WTC11 (cell line): ENCODE measurements around the gene RBPMS2.

ENCODE experiments used
- TF ChIP-seq, protein P1 (sequence below): fragments of 200-600 bp; IDR thresholded peaks from 2 replicates; pipeline ENCODE4 v1.8.0; 2022; ENCODE audit warnings: antibody characterized with exemption
- TF ChIP-seq, protein P2 (sequence below): sonication (generic); formaldehyde crosslinking; conservative IDR thresholded peaks from 2 replicates; pipeline ENCODE4 v1.8.1; 2023; ENCODE audit warnings: mild to moderate bottlenecking, low read depth, missing genetic modification reagents, moderate library complexity

GRCh38 chr15:64739156-64739555, 36.2 kb downstream of the RBPMS2 start:
- TF ChIP-seq, protein P1, sequence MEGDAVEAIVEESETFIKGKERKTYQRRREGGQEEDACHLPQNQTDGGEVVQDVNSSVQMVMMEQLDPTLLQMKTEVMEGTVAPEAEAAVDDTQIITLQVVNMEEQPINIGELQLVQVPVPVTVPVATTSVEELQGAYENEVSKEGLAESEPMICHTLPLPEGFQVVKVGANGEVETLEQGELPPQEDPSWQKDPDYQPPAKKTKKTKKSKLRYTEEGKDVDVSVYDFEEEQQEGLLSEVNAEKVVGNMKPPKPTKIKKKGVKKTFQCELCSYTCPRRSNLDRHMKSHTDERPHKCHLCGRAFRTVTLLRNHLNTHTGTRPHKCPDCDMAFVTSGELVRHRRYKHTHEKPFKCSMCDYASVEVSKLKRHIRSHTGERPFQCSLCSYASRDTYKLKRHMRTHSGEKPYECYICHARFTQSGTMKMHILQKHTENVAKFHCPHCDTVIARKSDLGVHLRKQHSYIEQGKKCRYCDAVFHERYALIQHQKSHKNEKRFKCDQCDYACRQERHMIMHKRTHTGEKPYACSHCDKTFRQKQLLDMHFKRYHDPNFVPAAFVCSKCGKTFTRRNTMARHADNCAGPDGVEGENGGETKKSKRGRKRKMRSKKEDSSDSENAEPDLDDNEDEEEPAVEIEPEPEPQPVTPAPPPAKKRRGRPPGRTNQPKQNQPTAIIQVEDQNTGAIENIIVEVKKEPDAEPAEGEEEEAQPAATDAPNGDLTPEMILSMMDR = no peak
- TF ChIP-seq, protein P2, sequence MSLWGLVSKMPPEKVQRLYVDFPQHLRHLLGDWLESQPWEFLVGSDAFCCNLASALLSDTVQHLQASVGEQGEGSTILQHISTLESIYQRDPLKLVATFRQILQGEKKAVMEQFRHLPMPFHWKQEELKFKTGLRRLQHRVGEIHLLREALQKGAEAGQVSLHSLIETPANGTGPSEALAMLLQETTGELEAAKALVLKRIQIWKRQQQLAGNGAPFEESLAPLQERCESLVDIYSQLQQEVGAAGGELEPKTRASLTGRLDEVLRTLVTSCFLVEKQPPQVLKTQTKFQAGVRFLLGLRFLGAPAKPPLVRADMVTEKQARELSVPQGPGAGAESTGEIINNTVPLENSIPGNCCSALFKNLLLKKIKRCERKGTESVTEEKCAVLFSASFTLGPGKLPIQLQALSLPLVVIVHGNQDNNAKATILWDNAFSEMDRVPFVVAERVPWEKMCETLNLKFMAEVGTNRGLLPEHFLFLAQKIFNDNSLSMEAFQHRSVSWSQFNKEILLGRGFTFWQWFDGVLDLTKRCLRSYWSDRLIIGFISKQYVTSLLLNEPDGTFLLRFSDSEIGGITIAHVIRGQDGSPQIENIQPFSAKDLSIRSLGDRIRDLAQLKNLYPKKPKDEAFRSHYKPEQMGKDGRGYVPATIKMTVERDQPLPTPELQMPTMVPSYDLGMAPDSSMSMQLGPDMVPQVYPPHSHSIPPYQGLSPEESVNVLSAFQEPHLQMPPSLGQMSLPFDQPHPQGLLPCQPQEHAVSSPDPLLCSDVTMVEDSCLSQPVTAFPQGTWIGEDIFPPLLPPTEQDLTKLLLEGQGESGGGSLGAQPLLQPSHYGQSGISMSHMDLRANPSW (CRISPR knock-in tag) = no peak
